Body of pancreas (tissue), 4 donors: Measurements from ENCODE around the gene NT5DC3. TPM values are rescaled to one million over a fixed set of nuclear protein-coding genes. Genes with fewer than 3 reads are reported as not detected.

Experiments used
- ATAC-seq: fragments of 150-250 bp; one replicate; pipeline ENCODE4 v1.9.1; 2016
- DNase-seq, 4 donors: peaks; one replicate each; pipeline ENCODE4 v3.0.0-alpha.2; 2019
- H3K27ac ChIP-seq, 4 donors: fragments of 200-600 bp; sonication (generic); 1 replicate in 3 of 4; 2 replicates in 1 of 4; pipeline versions ENCODE4 v1.5.1 to v1.6.1; 2016 to 2019; ENCODE audit warnings: mild to moderate bottlenecking in 1 of 4, mixed read lengths in 1 of 4, moderate library complexity in 1 of 4
- H3K27me3 ChIP-seq, 2 donors: fragments of 200-600 bp; sonication (generic); one replicate each; pipeline ENCODE4 v1.6.0; 2016; ENCODE audit warnings: mild to moderate bottlenecking in 1 of 2
- H3K36me3 ChIP-seq, 2 donors: fragments of 200-600 bp; sonication (generic); replicated peaks in 1 of 2; 2 replicates each; pipeline ENCODE4 v1.5.1; 2016; ENCODE audit warnings: low read depth in 2 of 2; ENCODE audit not compliant: insufficient read depth in 1 of 2
- H3K4me1 ChIP-seq: fragments of 200-600 bp; sonication (generic); one replicate; pipeline ENCODE4 v1.6.0; 2016
- H3K4me3 ChIP-seq, 2 donors: fragments of 200-600 bp; sonication (generic); 1 replicate in 1 of 2; 2 replicates in 1 of 2; pipeline ENCODE4 v1.5.1; 2016 to 2019
- H3K9me3 ChIP-seq, 3 donors: fragments of 200-600 bp; sonication (generic); 1 replicate in 2 of 3; 2 replicates in 1 of 3; pipeline ENCODE4 v1.5.1; 2016
- CTCF ChIP-seq, 7 experiments: fragments of 450-650 bp in 4 of 7; fragments of 200-600 bp in 3 of 7; sonication (generic) in 3 of 7; IDR thresholded peaks; one replicate each; pipeline ENCODE4 v1.5.1; 2016 to 2019; ENCODE audit warnings: antibody characterized with exemption in 7 of 7
- POLR2A ChIP-seq, 3 donors: fragments of 450-650 bp; IDR thresholded peaks; one replicate each; pipeline ENCODE4 v1.6.1; 2016; ENCODE audit warnings: antibody characterized with exemption in 3 of 3, mild to moderate bottlenecking in 2 of 3
- WGBS, 2 donors: methylation state at CpG; one replicate each; pipeline ENCODE4 v1.1.5; 2017; 5-methylcytosine and 5-hydroxymethylcytosine counted together
- intact Hi-C: fragments of 100-400 bp; cut with DNase I; formaldehyde crosslinking; loops from one replicate; pipeline ENCODE4 v1.15.1; 2023
- total RNA-seq, 2 donors: library from RNA; depleted of rRNA; stranded (reverse); fragments of >200 nt; gene quantifications; one replicate each; pipeline ENCODE4 v1.1.0, GENCODE V29; 2016

The NT5DC3 gene
- total RNA-seq, 2 donors from 2014 or later = 5.2 to 14.5 TPM

- Histone ChIP-seq H3K4me3 (no peak overlapping the region), H3K27ac (no peak overlapping the region), H3K36me3 (no peaks in the 10 kb centered on the region), H3K9me3 (no peaks in the 10 kb centered on the region), H3K27me3 (no peaks in the 10 kb centered on the region), H3K4me1 (peaks cover 3% of the 10 kb centered on the region)
- DNase-seq (no peak), ATAC-seq (no peak)
- TF ChIP-seq CTCF (IDR thresholded peaks at IDR 0.05) (no peak), POLR2A (IDR thresholded peaks at IDR 0.05) (no peak)
- 35 to 54% methylated on average over 1 of the region's 1 CpG for whole genome bisulfite sequencing, 2 donors
- intact Hi-C loops = no loop called here
Observed at GRCh38 chr12:103737881-103738280, 103.2 kb downstream of the NT5DC3 start.

- WGBS, 2 donors = 80 to 89% methylated on average over 1 of the region's 1 CpG
- no peak for ATAC-seq
Observed at GRCh38 chr12:103736572-103736971, 104.5 kb downstream of the NT5DC3 start.

GRCh38 chr12:103735291-103735690, 105.7 kb downstream of the NT5DC3 start:
- no peak for DNase-seq
- no peak overlapping the region for H3K4me3 ChIP-seq
- H3K4me1 ChIP-seq = no peaks in the 10 kb centered on the region
- no peak for TF ChIP-seq CTCF (IDR thresholded peaks at IDR 0.05)
- no peak for TF ChIP-seq POLR2A (IDR thresholded peaks at IDR 0.05)
- ATAC-seq = no peak
- no peak overlapping the region for H3K27ac ChIP-seq
- H3K9me3 ChIP-seq = no peaks in the 10 kb centered on the region
- H3K27me3 ChIP-seq = no peaks in the 10 kb centered on the region
- intact Hi-C loops = no loop called here
- no peaks in the 10 kb centered on the region for H3K36me3 ChIP-seq
- WGBS, 2 donors = 61 to 70% methylated on average over 8 of the region's 8 CpGs

More at GRCh38 chr12:103736572-103736971, 104.5 kb downstream of the NT5DC3 start:
- no peak for DNase-seq
- H3K4me3 ChIP-seq = no peak overlapping the region
- H3K27ac ChIP-seq = no peak overlapping the region
- intact Hi-C loops = no loop called here
- H3K4me1 ChIP-seq = no peaks in the 10 kb centered on the region
- no peaks in the 10 kb centered on the region for H3K36me3 ChIP-seq
- TF ChIP-seq POLR2A (IDR thresholded peaks at IDR 0.05) = no peak
- TF ChIP-seq CTCF (IDR thresholded peaks at IDR 0.05) = no peak
- no peaks in the 10 kb centered on the region for H3K27me3 ChIP-seq
- H3K9me3 ChIP-seq = no peaks in the 10 kb centered on the region

GRCh38 chr12:103734863-103735262, 106.2 kb downstream of the NT5DC3 start:
- 75 to 80% methylated on average over 2 of the region's 2 CpGs for WGBS, 2 donors
- H3K4me1 ChIP-seq = no peaks in the 10 kb centered on the region
- H3K27ac ChIP-seq = no peak overlapping the region
- ATAC-seq (no peak), DNase-seq (no peak)
- intact Hi-C loops = no loop called here
- no peak overlapping the region for H3K4me3 ChIP-seq
- no peak for TF ChIP-seq POLR2A (IDR thresholded peaks at IDR 0.05)
- TF ChIP-seq CTCF (IDR thresholded peaks at IDR 0.05) = no peak
- H3K27me3 ChIP-seq = no peaks in the 10 kb centered on the region
- H3K9me3 ChIP-seq = no peaks in the 10 kb centered on the region
- H3K36me3 ChIP-seq = no peaks in the 10 kb centered on the region

GRCh38 chr12:103731539-103731938, 109.5 kb downstream of the NT5DC3 start:
- no peak overlapping the region for H3K4me3 ChIP-seq
- no peak for TF ChIP-seq CTCF (IDR thresholded peaks at IDR 0.05)
- no peak for TF ChIP-seq POLR2A (IDR thresholded peaks at IDR 0.05)
- H3K27me3 ChIP-seq = no peaks in the 10 kb centered on the region
- H3K27ac ChIP-seq = no peak overlapping the region
- ATAC-seq (no peak), DNase-seq (no peak)
- no peaks in the 10 kb centered on the region for H3K4me1 ChIP-seq
- 79 to 80% methylated on average over 1 of the region's 1 CpG for WGBS, 2 donors
- intact Hi-C loops = no loop called here
- no peaks in the 10 kb centered on the region for H3K36me3 ChIP-seq
- no peaks in the 10 kb centered on the region for H3K9me3 ChIP-seq
